ENCODE data around the gene CLASRP.
"Not testable (repeated sequence)": the region's sequence is repeated elsewhere in the genome, so short reads cannot be mapped to it uniquely, and the experiment has no call there.

Gene CLASRP

GRCh38 chr19:45106363-45106762 lies 67.5 kb downstream of the CLASRP start:
- not testable (repeated sequence) for DNase-seq

DNA sequence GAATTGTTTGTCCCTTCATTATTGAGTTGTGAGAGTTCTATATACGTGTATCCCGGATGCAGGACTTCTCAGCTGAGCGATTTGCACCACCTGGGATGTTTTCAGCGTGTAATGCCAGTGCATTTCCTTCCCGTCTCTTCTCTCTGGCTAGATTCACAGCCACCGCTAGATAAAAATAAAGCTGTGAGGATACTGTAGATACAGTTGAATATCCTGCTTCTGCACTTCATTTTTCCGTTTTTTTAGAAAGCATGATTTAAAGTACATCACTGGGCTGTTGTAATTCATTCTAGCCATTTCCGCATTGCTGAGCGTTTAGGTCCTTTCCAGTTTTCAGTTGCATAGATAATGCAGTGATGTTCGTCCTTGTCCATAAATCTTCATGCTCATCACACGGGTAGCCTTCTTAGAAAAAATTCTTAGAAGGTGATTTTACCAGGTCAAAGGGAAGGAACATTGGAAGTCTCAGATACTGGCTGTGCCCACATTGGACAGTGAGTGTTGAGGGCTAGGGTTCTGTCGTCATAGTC lies 68.8 kb downstream of the CLASRP start:
- no peak for DNase-seq

DNA sequence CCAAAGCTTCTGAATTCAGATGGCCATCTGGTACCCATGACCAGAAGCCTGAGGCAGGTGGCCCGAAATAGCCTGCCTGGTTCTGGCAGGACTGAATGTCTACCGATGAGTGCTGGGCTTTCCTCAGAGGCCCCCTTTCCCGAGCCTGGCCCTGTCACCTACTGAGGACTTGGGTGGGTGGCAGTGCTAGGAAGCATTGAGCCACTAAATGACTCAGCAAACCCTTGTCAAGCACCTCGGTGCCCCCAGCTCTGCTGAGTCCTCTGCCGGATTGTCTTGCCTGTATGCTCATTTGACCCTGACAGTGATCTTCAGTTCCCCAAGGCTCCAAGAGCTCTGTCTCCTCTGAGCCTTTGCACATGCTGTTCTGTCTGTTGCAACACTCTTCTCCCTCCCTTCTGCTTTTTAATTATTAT lies 72.0 kb downstream of the CLASRP start:
- DNase-seq, result no peak

- no peak for DNase-seq
Measured at GRCh38 chr19:45112111-45112827, 73.4 kb downstream of the CLASRP start.

DNA sequence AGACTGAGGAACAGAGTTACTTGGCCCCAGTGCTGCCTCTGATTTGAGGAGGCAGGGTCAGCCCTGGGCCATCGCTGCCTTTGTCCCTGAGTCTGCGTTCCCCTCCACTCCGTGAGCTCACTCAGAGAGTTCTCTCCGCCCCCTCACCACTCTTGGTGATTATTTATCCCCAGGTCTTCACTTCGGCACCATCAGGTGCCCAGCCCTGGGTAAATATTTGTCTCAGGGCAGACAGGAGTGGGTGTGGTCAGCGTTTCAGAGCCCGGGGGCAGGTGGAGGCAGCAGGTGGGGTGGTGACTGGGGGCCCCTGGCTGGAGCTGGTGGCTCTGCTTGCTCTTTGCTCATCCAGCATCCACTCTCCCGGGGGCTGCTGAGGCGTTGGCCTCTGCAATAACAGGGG lies 74.8 kb downstream of the CLASRP start:
- DNase-seq, result no peak

- DNase-seq, result no peak
Measured at GRCh38 chr19:45114116-45114515, 75.3 kb downstream of the CLASRP start.

- DNase-seq, result no peak
Measured at GRCh38 chr19:45115809-45116615, 77.2 kb downstream of the CLASRP start.

DNA sequence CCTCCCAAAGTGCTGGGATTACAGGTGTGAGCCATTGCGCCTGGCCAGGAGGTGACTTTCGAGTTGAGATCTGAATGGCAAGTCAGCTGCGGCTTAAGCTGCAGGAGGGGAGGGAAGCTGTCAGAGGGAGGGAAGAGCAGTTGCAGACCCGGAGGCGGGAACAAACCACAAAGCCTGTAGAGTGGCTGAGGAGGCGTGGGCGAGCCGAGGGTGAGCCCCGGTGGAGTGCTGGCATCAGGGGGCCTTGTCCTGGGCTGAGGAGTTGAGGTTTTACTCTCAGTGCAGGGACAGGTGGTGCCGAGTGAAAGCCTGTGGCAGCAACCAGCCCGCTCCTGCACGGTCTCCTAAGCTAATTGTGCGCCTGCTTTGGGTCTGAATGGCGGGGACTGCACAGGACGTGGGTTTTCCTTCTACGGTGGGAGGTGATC lies 78.3 kb downstream of the CLASRP start:
- no peak for DNase-seq

DNA sequence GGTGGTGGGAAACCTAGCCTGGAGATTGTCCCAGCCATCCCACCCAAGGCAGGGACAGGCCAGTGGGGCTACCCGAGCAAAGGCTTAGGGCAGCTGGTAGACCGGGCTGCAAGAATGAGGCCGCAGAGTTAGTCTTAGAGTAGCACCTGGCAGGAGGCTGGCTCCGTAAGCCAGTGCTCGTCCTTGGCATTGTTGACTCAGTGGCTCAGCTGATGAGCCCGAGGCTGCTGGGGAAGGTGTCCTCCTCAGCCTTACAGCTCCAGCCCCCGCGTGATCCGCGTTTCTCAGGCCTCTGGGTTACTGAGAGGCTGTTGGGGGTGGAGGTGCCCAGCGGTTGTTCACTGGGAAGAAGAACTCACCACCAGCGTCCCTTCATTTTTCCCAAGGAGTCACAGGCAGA lies 78.8 kb downstream of the CLASRP start:
- DNase-seq, result no peak

- DNase-seq, result no peak
Measured at GRCh38 chr19:45118106-45118505, 79.3 kb downstream of the CLASRP start.

GRCh38 chr19:45118591-45119355 lies 79.9 kb downstream of the CLASRP start:
- not testable (repeated sequence) for DNase-seq

GRCh38 chr19:45119582-45119981 lies 80.7 kb downstream of the CLASRP start:
- no peak for DNase-seq
